OCI-LY3 (cell line): ENCODE results near the gene TIMM44.

Experiments
- H2AFZ ChIP-seq: fragments of 200-600, 300-600 bp; shearing (Covaris generic); 2 replicates; pipeline ENCODE4 v1.6.0; 2014; ENCODE audit warnings: antibody characterized with exemption, low read depth, low read length
- H3K27ac ChIP-seq: fragments of 200-600, 300-600 bp; sonication (generic); 2 replicates; pipeline ENCODE4 v1.5.1; 2014; ENCODE audit warnings: mild to moderate bottlenecking, low read length, moderate library complexity, mixed read lengths
- H3K27me3 ChIP-seq: fragments of 200-600, 300-600 bp; sonication (generic); 2 replicates; pipeline ENCODE4 v1.6.1; 2014; ENCODE audit warnings: low read depth, low read length, mixed read lengths
- H3K36me3 ChIP-seq: fragments of 200-600, 300-600 bp; sonication (generic); replicated peaks from 2 replicates; pipeline ENCODE3; 2014; ENCODE audit warnings: low read depth, low read length, mixed read lengths
- H3K4me1 ChIP-seq: fragments of 300-600, 200-600 bp; sonication (generic); 2 replicates; pipeline ENCODE4 v1.6.1; 2014; ENCODE audit warnings: low read length, mixed read lengths
- H3K4me2 ChIP-seq: fragments of 200-600, 300-600 bp; sonication (generic); 2 replicates; pipeline ENCODE4 v1.6.1; 2014; ENCODE audit warnings: low read length, mixed read lengths
- H3K4me3 ChIP-seq: fragments of 300-600, 200-600 bp; sonication (generic); 2 replicates; pipeline ENCODE4 v1.5.1; 2014; ENCODE audit warnings: antibody characterized with exemption, mild to moderate bottlenecking, low read length, moderate library complexity
- H3K79me2 ChIP-seq: fragments of 300-600, 200-600 bp; shearing (Covaris generic); 2 replicates; pipeline ENCODE4 v1.6.1; 2014; ENCODE audit warnings: mild to moderate bottlenecking, low read length, mixed read lengths
- H3K9ac ChIP-seq: fragments of 300-600, 200-600 bp; shearing (Covaris generic); 2 replicates; pipeline ENCODE4 v1.6.0; 2014; ENCODE audit warnings: mild to moderate bottlenecking, low read length, moderate library complexity
- H3K9me3 ChIP-seq: fragments of 200-600, 300-600 bp; shearing (Covaris generic); 2 replicates; pipeline ENCODE4 v1.6.1; 2014; ENCODE audit warnings: low read length, mixed read lengths; ENCODE audit not compliant: insufficient read depth
- H4K20me1 ChIP-seq: fragments of 200-600, 300-600 bp; sonication (generic); 2 replicates; pipeline ENCODE4 v1.6.1; 2016; ENCODE audit warnings: low read length, mixed read lengths; ENCODE audit not compliant: insufficient read depth
- EZH2phosphoT487 ChIP-seq: fragments of 200-600 bp; shearing (Covaris generic); IDR thresholded peaks from 2 replicates; pipeline ENCODE4 v1.6.1; 2018; ENCODE audit warnings: antibody characterized with exemption, mixed run types, low read depth
- TF ChIP-seq, protein P1 (sequence below): fragments of 200-600, 300-600 bp; sonication (generic); IDR thresholded peaks from 2 replicates; pipeline ENCODE4 v1.5.1; 2014; ENCODE audit warnings: antibody characterized with exemption, low read length, low read depth

Gene TIMM44

DNA sequence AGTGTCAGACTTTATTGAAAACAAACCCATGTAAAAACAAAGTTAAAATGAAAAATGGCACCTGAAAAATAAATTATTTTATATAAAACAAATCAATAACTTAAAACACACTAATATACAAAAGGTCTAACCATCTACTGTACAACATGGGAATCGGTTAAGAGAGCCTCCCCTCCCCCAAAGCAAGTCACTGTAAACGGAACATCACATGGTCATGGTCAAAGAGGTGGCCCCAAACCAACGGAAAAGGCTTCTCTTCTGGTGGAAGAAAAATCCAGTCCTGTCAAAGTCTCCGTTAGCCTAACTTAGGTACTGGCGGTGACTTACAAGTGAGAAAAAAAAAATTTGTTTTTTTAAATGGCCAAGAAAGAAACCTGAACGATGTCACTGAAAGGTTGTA is 15.7 kb upstream of the TIMM44 start:
- Histone ChIP-seq H4K20me1 (no peaks in the 10 kb centered on the region), H3K36me3 (peaks cover 60% of the 10 kb centered on the region)
- TF ChIP-seq EZH2phosphoT487 = no peak
- TF ChIP-seq, protein P1, sequence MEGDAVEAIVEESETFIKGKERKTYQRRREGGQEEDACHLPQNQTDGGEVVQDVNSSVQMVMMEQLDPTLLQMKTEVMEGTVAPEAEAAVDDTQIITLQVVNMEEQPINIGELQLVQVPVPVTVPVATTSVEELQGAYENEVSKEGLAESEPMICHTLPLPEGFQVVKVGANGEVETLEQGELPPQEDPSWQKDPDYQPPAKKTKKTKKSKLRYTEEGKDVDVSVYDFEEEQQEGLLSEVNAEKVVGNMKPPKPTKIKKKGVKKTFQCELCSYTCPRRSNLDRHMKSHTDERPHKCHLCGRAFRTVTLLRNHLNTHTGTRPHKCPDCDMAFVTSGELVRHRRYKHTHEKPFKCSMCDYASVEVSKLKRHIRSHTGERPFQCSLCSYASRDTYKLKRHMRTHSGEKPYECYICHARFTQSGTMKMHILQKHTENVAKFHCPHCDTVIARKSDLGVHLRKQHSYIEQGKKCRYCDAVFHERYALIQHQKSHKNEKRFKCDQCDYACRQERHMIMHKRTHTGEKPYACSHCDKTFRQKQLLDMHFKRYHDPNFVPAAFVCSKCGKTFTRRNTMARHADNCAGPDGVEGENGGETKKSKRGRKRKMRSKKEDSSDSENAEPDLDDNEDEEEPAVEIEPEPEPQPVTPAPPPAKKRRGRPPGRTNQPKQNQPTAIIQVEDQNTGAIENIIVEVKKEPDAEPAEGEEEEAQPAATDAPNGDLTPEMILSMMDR = no peak

DNA sequence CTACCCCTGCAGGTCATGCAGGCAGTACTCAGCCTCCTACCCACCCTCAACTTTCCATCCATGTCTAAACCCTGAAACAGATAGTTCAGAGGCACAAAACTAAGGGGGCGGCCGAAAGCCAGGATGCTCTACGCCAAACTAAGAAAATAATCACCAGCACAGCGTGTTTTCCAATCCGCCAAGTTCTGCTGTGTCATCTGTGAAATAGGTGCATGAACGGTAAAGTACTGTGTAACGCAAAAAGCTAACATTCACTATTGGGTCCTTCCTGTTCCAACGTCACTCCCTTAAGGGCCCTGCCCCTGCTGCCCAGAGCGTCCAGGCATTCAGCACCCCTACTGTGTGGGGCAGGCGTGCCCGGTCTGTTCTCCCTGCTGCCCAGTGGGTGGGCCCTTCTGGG is 12.2 kb upstream of the TIMM44 start:
- Histone ChIP-seq H3K4me3 (no peak overlapping the region), H2AFZ (no peak overlapping the region), H3K4me1 (no peaks in the 10 kb centered on the region), H3K27me3 (no peaks in the 10 kb centered on the region), H3K9me3 (no peaks in the 10 kb centered on the region), H3K36me3 (peaks cover 28% of the 10 kb centered on the region), H4K20me1 (no peaks in the 10 kb centered on the region), H3K4me2 (no peak overlapping the region), H3K27ac (no peak overlapping the region), H3K9ac (no peak overlapping the region), H3K79me2 (no peaks in the 10 kb centered on the region)
- TF ChIP-seq, protein P1 = no peak
- no peak for TF ChIP-seq EZH2phosphoT487

More for the DNA sequence above, 15.7 kb upstream of the TIMM44 start:
- Histone ChIP-seq H3K27ac (no peak overlapping the region), H2AFZ (no peak overlapping the region), H3K79me2 (no peaks in the 10 kb centered on the region), H3K9ac (no peak overlapping the region), H3K27me3 (no peaks in the 10 kb centered on the region), H3K4me2 (no peak overlapping the region), H3K9me3 (no peaks in the 10 kb centered on the region), H3K4me1 (no peaks in the 10 kb centered on the region), H3K4me3 (no peak overlapping the region)

DNA sequence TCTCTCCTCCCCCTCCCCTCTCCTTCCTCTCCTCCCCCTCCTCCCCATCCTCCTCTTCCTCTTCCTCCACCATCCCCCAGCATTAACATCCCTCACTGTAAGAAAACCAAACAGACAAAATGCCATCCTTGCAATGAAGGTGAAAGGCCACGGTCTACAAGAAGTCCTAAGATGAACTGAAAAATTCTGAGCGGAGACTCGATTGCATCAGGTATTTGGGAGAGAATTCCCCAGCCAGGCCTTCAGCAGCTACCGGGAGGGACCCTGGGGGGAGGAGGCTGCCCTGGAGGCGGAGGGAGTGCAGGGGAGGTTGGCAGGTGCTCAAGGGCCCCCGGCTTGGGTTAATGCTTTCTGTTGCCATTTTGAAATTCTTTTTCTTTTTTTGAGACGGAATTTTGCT is 10.1 kb upstream of the TIMM44 start:
- no peaks in the 10 kb centered on the region for H3K4me1 ChIP-seq
- H3K27ac ChIP-seq = no peak overlapping the region
- TF ChIP-seq, protein P1 = no peak
- TF ChIP-seq EZH2phosphoT487 = no peak
- no peak overlapping the region for H3K9ac ChIP-seq
- H3K27me3 ChIP-seq = no peaks in the 10 kb centered on the region
- H3K4me2 ChIP-seq = no peak overlapping the region
- no peak overlapping the region for H3K4me3 ChIP-seq
- H3K79me2 ChIP-seq = no peaks in the 10 kb centered on the region
- peaks cover 18% of the 10 kb centered on the region for H3K36me3 ChIP-seq
- H2AFZ ChIP-seq = no peak overlapping the region
- H4K20me1 ChIP-seq = no peaks in the 10 kb centered on the region
- H3K9me3 ChIP-seq = no peaks in the 10 kb centered on the region

DNA sequence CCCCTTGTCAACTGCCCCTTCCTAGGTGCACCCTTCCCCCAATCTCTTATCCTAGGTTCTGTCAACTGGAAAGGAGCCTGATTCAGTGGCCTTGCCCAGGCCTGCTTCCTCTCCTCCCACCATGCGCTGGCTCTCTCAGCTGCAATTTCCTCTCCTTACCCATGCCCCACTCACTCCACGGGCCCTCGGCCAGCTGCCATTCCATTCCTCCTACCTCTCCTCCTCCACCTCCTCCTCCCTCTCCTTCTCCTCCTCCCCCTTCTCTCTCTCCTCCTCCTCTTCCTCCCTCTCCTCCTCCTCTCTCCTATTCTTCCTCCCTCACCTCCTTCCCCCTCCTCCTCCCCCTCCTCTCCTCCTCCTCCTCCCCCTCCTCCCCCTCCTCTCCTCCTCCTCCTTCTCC is 9.6 kb upstream of the TIMM44 start:
- Histone ChIP-seq H2AFZ (no peak overlapping the region), H3K4me3 (no peak overlapping the region), H3K4me1 (no peaks in the 10 kb centered on the region), H3K27me3 (no peaks in the 10 kb centered on the region), H3K4me2 (no peak overlapping the region), H3K79me2 (no peaks in the 10 kb centered on the region), H3K36me3 (peaks cover 14% of the 10 kb centered on the region), H3K9ac (no peak overlapping the region), H3K9me3 (no peaks in the 10 kb centered on the region), H4K20me1 (no peaks in the 10 kb centered on the region), H3K27ac (no peak overlapping the region)
- TF ChIP-seq, protein P1 = no peak
- no peak for TF ChIP-seq EZH2phosphoT487
